IMR-90 (cell line): ENCODE data around the gene AHNAK2. TPM values are rescaled to one million over a fixed set of nuclear protein-coding genes. Genes with fewer than 3 reads are reported as not detected.

ENCODE experiments used
- ATAC-seq: fragments of 200-7000 bp; cut with Tn5 transposase; 2 replicates; pipeline ENCODE4 v1.9.1; 2020; ENCODE audit warnings: low read depth, mild to moderate bottlenecking, moderate library complexity
- BruUV-seq: library from RNA; stranded (reverse); fragments of 400-500 nt; replicated peaks from 2 replicates; lab custom pipeline; 2021; lab: Mats Ljungman, UMichigan
- CTCF ChIA-PET: fragments of 300-600 bp; formaldehyde crosslinking; extraction: SDS; loops from one replicate; lab custom pipeline; 2021; ENCODE audit warnings: antibody characterized with exemption; lab: Yijun Ruan, JAX
- POLR2A ChIA-PET: fragments of 300-600 bp; sonication (Branson Sonifier 250); formaldehyde crosslinking; loops from one replicate; lab custom pipeline; 2022; ENCODE audit warnings: antibody characterized with exemption; ENCODE audit not compliant: unreplicated experiment; lab: Charles Lee
- DNase-seq: peaks from one replicate; pipeline ENCODE4 v3.0.0; 2013
- H2AFZ ChIP-seq: replicated peaks from 2 replicates; pipeline ENCODE3; 2013; ENCODE audit warnings: low read length, mild to moderate bottlenecking; ENCODE audit not compliant: poor library complexity
- H2AK5ac ChIP-seq: 2 replicates; pipeline ENCODE4 v1.6.1; 2013; ENCODE audit warnings: low read depth, low read length, inconsistent platforms
- H2AK9ac ChIP-seq: replicated peaks from 2 replicates; pipeline ENCODE3; 2013; ENCODE audit warnings: mild to moderate bottlenecking, low read depth, low read length, moderate library complexity; ENCODE audit not compliant: poor library complexity
- H2BK120ac ChIP-seq: 2 replicates; pipeline ENCODE4 v1.6.1; 2013; ENCODE audit warnings: low read depth, low read length, inconsistent platforms
- H2BK15ac ChIP-seq: 3 replicates; pipeline ENCODE4 v1.6.1; 2013; ENCODE audit warnings: low read depth, low read length, inconsistent platforms
- H2BK20ac ChIP-seq: 2 replicates; pipeline ENCODE4 v1.6.1; 2013; ENCODE audit warnings: low read depth, mild to moderate bottlenecking, inconsistent platforms, low read length, moderate library complexity
- H2BK5ac ChIP-seq: 2 replicates; pipeline ENCODE4 v1.6.1; 2013; ENCODE audit warnings: mild to moderate bottlenecking, low read depth, low read length, inconsistent platforms; ENCODE audit not compliant: poor library complexity, severe bottlenecking
- H3K14ac ChIP-seq: replicated peaks from 2 replicates; pipeline ENCODE4 v1.6.1; 2013; ENCODE audit warnings: low read depth, low read length, inconsistent platforms
- H3K18ac ChIP-seq: 2 replicates; pipeline ENCODE4 v1.6.1; 2013; ENCODE audit warnings: low read depth, low read length, control low read depth
- H3K23ac ChIP-seq: 2 replicates; pipeline ENCODE4 v1.6.1; 2013; ENCODE audit warnings: low read depth, low read length, inconsistent platforms
- H3K27ac ChIP-seq: 2 replicates; pipeline ENCODE4 v1.5.1; 2013; ENCODE audit warnings: mild to moderate bottlenecking, control low read depth, low read length; ENCODE audit not compliant: insufficient read depth
- H3K27me3 ChIP-seq: 2 replicates; pipeline ENCODE4 v1.6.1; 2013; ENCODE audit warnings: low read length; ENCODE audit not compliant: control insufficient read depth, insufficient read depth
- H3K36me3 ChIP-seq: 2 replicates; pipeline ENCODE4 v1.6.1; 2013; ENCODE audit warnings: low read length, mixed read lengths; ENCODE audit not compliant: control insufficient read depth, insufficient read depth
- H3K4ac ChIP-seq: 2 replicates; pipeline ENCODE4 v1.6.1; 2013; ENCODE audit warnings: low read depth, low read length, inconsistent platforms
- H3K4me1 ChIP-seq: 2 replicates; pipeline ENCODE4 v1.6.1; 2013; ENCODE audit warnings: low read length, mixed read lengths; ENCODE audit not compliant: control insufficient read depth, insufficient read depth
- H3K4me2 ChIP-seq: 2 replicates; pipeline ENCODE4 v1.6.1; 2013; ENCODE audit warnings: low read depth, mild to moderate bottlenecking, control low read depth, low read length, moderate library complexity
- H3K4me3 ChIP-seq: 2 replicates; pipeline ENCODE4 v1.5.1; 2013; ENCODE audit warnings: low read depth, mild to moderate bottlenecking, control low read depth, low read length, moderate library complexity; ENCODE audit not compliant: insufficient read depth
- H3K56ac ChIP-seq: 2 replicates; pipeline ENCODE4 v1.6.1; 2013; ENCODE audit warnings: low read length, inconsistent platforms; ENCODE audit not compliant: insufficient read depth; ENCODE audit errors: extremely low read depth
- H3K79me1 ChIP-seq, 2 experiments: 2 replicates each; pipeline ENCODE4 v1.6.1; 2013; ENCODE audit warnings: low read length in 2 of 2, inconsistent platforms in 1 of 2, low read depth in 1 of 2
- H3K9ac ChIP-seq: 2 replicates; pipeline ENCODE4 v1.6.1; 2013; ENCODE audit warnings: low read depth, low read length, control low read depth
- H3K9me1 ChIP-seq: 2 replicates; pipeline ENCODE4 v1.6.1; 2013; ENCODE audit warnings: low read length, inconsistent platforms; ENCODE audit not compliant: insufficient read depth
- H3K9me3 ChIP-seq: 2 replicates; pipeline ENCODE4 v1.6.1; 2013; ENCODE audit warnings: low read length; ENCODE audit not compliant: control insufficient read depth, insufficient read depth
- H4K20me1 ChIP-seq: 2 replicates; pipeline ENCODE4 v1.6.1; 2013; ENCODE audit warnings: low read length, inconsistent platforms; ENCODE audit not compliant: insufficient read depth
- H4K5ac ChIP-seq: 2 replicates; pipeline ENCODE4 v1.6.1; 2013; ENCODE audit warnings: mild to moderate bottlenecking, low read depth, low read length, control low read depth
- H4K8ac ChIP-seq, 2 experiments: 2 replicates each; pipeline ENCODE4 v1.6.1; 2013; ENCODE audit warnings: low read depth in 2 of 2, low read length in 2 of 2, control low read depth in 1 of 2, inconsistent platforms in 1 of 2
- H4K91ac ChIP-seq: 2 replicates; pipeline ENCODE4 v1.6.1; 2013; ENCODE audit warnings: low read depth, low read length, inconsistent platforms; ENCODE audit not compliant: insufficient read depth
- CEBPB ChIP-seq: IDR thresholded peaks from 2 replicates; pipeline ENCODE4 v1.6.1; 2012; ENCODE audit warnings: low read depth, low read length, improper control_type of control experiment
- CHD1 ChIP-seq: IDR thresholded peaks from 2 replicates; pipeline ENCODE4 v1.6.1; 2012; ENCODE audit warnings: low read depth, low read length, improper control_type of control experiment
- ELK1 ChIP-seq: fragments of 150-350 bp; IDR thresholded peaks from 2 replicates; pipeline ENCODE4 v1.6.1; 2016; ENCODE audit warnings: low read depth, mild to moderate bottlenecking, low read length, moderate library complexity, borderline replicate concordance
- FOS ChIP-seq: fragments of 150-350 bp; IDR thresholded peaks from 2 replicates; pipeline ENCODE4 v1.6.1; 2016; ENCODE audit warnings: low read depth, low read length
- NFE2L2 ChIP-seq: fragments of 150-350 bp; IDR thresholded peaks from 2 replicates; pipeline ENCODE4 v1.6.1; 2016; ENCODE audit warnings: low read depth, mild to moderate bottlenecking, low read length
- RAD21 ChIP-seq: IDR thresholded peaks from 2 replicates; pipeline ENCODE4 v1.6.1; 2012; ENCODE audit warnings: low read length, improper control_type of control experiment
- SMC3 ChIP-seq: fragments of 150-350 bp; IDR thresholded peaks from 2 replicates; pipeline ENCODE4 v1.6.1; 2016; ENCODE audit warnings: low read depth, mild to moderate bottlenecking, antibody characterized with exemption, low read length, moderate library complexity
- USF2 ChIP-seq: fragments of 150-350 bp; IDR thresholded peaks from 2 replicates; pipeline ENCODE4 v1.6.1; 2017; ENCODE audit warnings: mild to moderate bottlenecking, antibody characterized with exemption, low read length, low read depth
- WGBS, 2 experiments: methylation state at CpG; one replicate each; pipeline versions ENCODE4 v1.1.5 to v1.1.7; 2013; ENCODE audit warnings: missing lambda C conversion rate in 2 of 2; ENCODE audit not compliant: insufficient read length in 1 of 2; ENCODE audit errors: extremely low coverage in 2 of 2; 5-methylcytosine and 5-hydroxymethylcytosine counted together
- dilution Hi-C: fragments of 300-500 bp; cut with HindIII; formaldehyde crosslinking; loops from one replicate; pipeline ENCODE4 v1.14.3; 2018; ENCODE audit warnings: low sequenced_read_pairs; ENCODE audit not compliant: unreplicated experiment
- in situ Hi-C: fragments of 300-500 bp; cut with MboI; formaldehyde crosslinking; loops from 3 replicates; pipeline ENCODE4 v1.14.3; 2019; ENCODE audit warnings: low sequenced_read_pairs, inconsistent platforms, mixed read lengths
- intact Hi-C: fragments of 100-400 bp; cut with micrococcal nuclease; formaldehyde crosslinking; loops from 2 replicates; pipeline ENCODE4 v1.10.0; 2022
- polyA plus RNA-seq, 3 experiments: library from polyadenylated mRNA; depleted of rRNA; stranded (reverse); fragments of >200 nt; gene quantifications; 2 replicates each; pipeline ENCODE4 v1.2.3, GENCODE V29; 2012; ENCODE audit warnings: low replicate concordance in 1 of 3
- total RNA-seq: library from RNA; depleted of rRNA; stranded (reverse); fragments of >200 nt; gene quantifications from 2 replicates; pipeline ENCODE4 v1.2.3, GENCODE V29; 2012

Gene AHNAK2
- total and polyA plus RNA-seq, 2 of the 4 experiments (the other 2 are of a cell fraction): 2.6 to 7.9 TPM

GRCh38 chr14:104936361-104937155 is 41.6 kb downstream of the AHNAK2 start:
- no peaks in the 10 kb centered on the region for H3K79me1 ChIP-seq
- no peak overlapping the region for H3K18ac ChIP-seq
- no peak overlapping the region for H2BK15ac ChIP-seq
- H2AFZ ChIP-seq: no peak overlapping the region
- H4K20me1 ChIP-seq: no peaks in the 10 kb centered on the region
- no peak overlapping the region for H3K23ac ChIP-seq
- TF ChIP-seq FOS: no peak
- no peak for TF ChIP-seq CHD1
- no peak for TF ChIP-seq CEBPB
- TF ChIP-seq USF2: no peak
- TF ChIP-seq SMC3: no peak
- no peak for TF ChIP-seq NFE2L2
- no peak for TF ChIP-seq ELK1
- no peak for TF ChIP-seq RAD21
- BruUV-seq: no TSS peak
- H3K56ac ChIP-seq: no peak overlapping the region
- intact Hi-C loops: no loop called here
- ChIA-PET CTCF (no interaction called here), POLR2A (no interaction called here)
- no peaks in the 10 kb centered on the region for H3K36me3 ChIP-seq
- no peak overlapping the region for H4K8ac ChIP-seq
- H4K91ac ChIP-seq: no peak overlapping the region
- H3K4me2 ChIP-seq: no peak overlapping the region
- H3K4me1 ChIP-seq: peaks cover 2% of the 10 kb centered on the region; the same call in 1 of the 2 replicates
- H4K5ac ChIP-seq: no peak overlapping the region
- H3K9me1 ChIP-seq: no peaks in the 10 kb centered on the region
- no peak overlapping the region for H2BK5ac ChIP-seq
- H3K4me3 ChIP-seq: no peak overlapping the region
- no peak overlapping the region for H3K27ac ChIP-seq
- no peak overlapping the region for H2BK20ac ChIP-seq
- no peak overlapping the region for H3K9ac ChIP-seq
- DNase-seq (no peak), ATAC-seq (no peak)
- no peak overlapping the region for H3K4ac ChIP-seq
- no peak overlapping the region for H2AK5ac ChIP-seq
- no peak overlapping the region for H3K14ac ChIP-seq
- no peak overlapping the region for H2AK9ac ChIP-seq
- dilution Hi-C loops: loop anchor here (10.0 kb wide), 1 partner anchor 118 kb away; no protein-coding TSS in a partner anchor
- no peaks in the 10 kb centered on the region for H3K9me3 ChIP-seq
- H2BK120ac ChIP-seq: no peak overlapping the region
- in situ Hi-C loops: loop anchor here (5.0 kb wide), 1 partner anchor 36 kb away; no protein-coding TSS in a partner anchor
- 47% methylated on average over 3 of the region's 10 CpGs; no CpG with 5 or more reads in 1 of the 2 experiments for WGBS, 2 experiments
- peaks cover 52% of the 10 kb centered on the region for H3K27me3 ChIP-seq
